ENCODE measurements around the gene GNG2.
A peak's percentile ranks its signal among the peaks of the same experiment; 100 is the strongest.

GNG2 gene

GRCh38 chr14:51860164-51860824 lies at the start of gene GNG2:
TSS of gene GNG2 (plus strand) at chr14:51860612. CDS start at chr14:51950679, 90,067 bp downstream.
- no peaks in the 10 kb centered on the region for H3K36me3 ChIP-seq (ENCODE audit: control insufficient read depth, low read length)
- H3K4me2 ChIP-seq (ENCODE audit: low read length): peak within 1 kb of the TSS; percentile 86
- no peaks in the 10 kb centered on the region for H3K9me2 ChIP-seq (replicated peaks; ENCODE audit: control insufficient read depth, low read length)
- H3K27me3 ChIP-seq (ENCODE audit: control insufficient read depth, low read length): no peaks in the 10 kb centered on the region; the same call in 1 of the 2 replicates
- H4K20me1 ChIP-seq (ENCODE audit: control insufficient read depth, insufficient read depth, low read depth, low read length): no peaks in the 10 kb centered on the region
- H3K27ac ChIP-seq (ENCODE audit: low read depth, low read length): 0 out of 2 replicates have a peak within 1 kb of the TSS, but pooled peaks have one; percentile 10
- peak within 1 kb of the TSS; percentile 78 for H3K4me3 ChIP-seq (ENCODE audit: low read length)
- H3K4me1 ChIP-seq (ENCODE audit: control insufficient read depth, low read length): peaks cover 38% of the 10 kb centered on the region
- peaks cover 5% of the 10 kb centered on the region; the same call in 1 of the 2 replicates for H3F3A ChIP-seq (ENCODE audit: control insufficient read depth, insufficient read depth)
- TF ChIP-seq, protein P1, sequence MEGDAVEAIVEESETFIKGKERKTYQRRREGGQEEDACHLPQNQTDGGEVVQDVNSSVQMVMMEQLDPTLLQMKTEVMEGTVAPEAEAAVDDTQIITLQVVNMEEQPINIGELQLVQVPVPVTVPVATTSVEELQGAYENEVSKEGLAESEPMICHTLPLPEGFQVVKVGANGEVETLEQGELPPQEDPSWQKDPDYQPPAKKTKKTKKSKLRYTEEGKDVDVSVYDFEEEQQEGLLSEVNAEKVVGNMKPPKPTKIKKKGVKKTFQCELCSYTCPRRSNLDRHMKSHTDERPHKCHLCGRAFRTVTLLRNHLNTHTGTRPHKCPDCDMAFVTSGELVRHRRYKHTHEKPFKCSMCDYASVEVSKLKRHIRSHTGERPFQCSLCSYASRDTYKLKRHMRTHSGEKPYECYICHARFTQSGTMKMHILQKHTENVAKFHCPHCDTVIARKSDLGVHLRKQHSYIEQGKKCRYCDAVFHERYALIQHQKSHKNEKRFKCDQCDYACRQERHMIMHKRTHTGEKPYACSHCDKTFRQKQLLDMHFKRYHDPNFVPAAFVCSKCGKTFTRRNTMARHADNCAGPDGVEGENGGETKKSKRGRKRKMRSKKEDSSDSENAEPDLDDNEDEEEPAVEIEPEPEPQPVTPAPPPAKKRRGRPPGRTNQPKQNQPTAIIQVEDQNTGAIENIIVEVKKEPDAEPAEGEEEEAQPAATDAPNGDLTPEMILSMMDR (IDR thresholded peaks at IDR 0.05; ENCODE audit: low read depth, low read length, poor library complexity, severe bottlenecking): no peak
- no peak for TF ChIP-seq EZH2phosphoT487 (IDR thresholded peaks at IDR 0.05; ENCODE audit: borderline replicate concordance, low read length)
- H3K9me3 ChIP-seq (ENCODE audit: control insufficient read depth, insufficient read depth, low read length): no peaks in the 10 kb centered on the region
- peaks cover 8% of the 10 kb centered on the region; the same call in 1 of the 2 replicates for H3K79me2 ChIP-seq (ENCODE audit: control insufficient read depth, low read length)

- Histone ChIP-seq H3K4me3 (ENCODE audit: low read length) (no peak overlapping the region), H3K4me1 (ENCODE audit: control insufficient read depth, low read length) (no peaks in the 10 kb centered on the region), H4K20me1 (ENCODE audit: control insufficient read depth, insufficient read depth, low read depth, low read length) (no peaks in the 10 kb centered on the region), H3K36me3 (ENCODE audit: control insufficient read depth, low read length) (no peaks in the 10 kb centered on the region), H3K9me2 (replicated peaks; ENCODE audit: control insufficient read depth, low read length) (no peaks in the 10 kb centered on the region), H3K4me2 (ENCODE audit: low read length) (no peak overlapping the region), H3K79me2 (ENCODE audit: control insufficient read depth, low read length) (no peaks in the 10 kb centered on the region), H3F3A (ENCODE audit: control insufficient read depth, insufficient read depth) (no peaks in the 10 kb centered on the region), H3K9me3 (ENCODE audit: control insufficient read depth, insufficient read depth, low read length) (no peaks in the 10 kb centered on the region), H3K27ac (ENCODE audit: low read depth, low read length) (no peak overlapping the region), H3K27me3 (ENCODE audit: control insufficient read depth, low read length) (no peaks in the 10 kb centered on the region)
- TF ChIP-seq, protein P1 (IDR thresholded peaks at IDR 0.05; ENCODE audit: low read depth, low read length, poor library complexity, severe bottlenecking): no peak
- TF ChIP-seq EZH2phosphoT487 (IDR thresholded peaks at IDR 0.05; ENCODE audit: borderline replicate concordance, low read length): no peak
Measured at GRCh38 chr14:51811706-51812105, 48.7 kb upstream of the GNG2 start.

GRCh38 chr14:51816031-51816430 lies 44.4 kb upstream of the GNG2 start:
- no peaks in the 10 kb centered on the region for H4K20me1 ChIP-seq (ENCODE audit: control insufficient read depth, insufficient read depth, low read depth, low read length)
- H3K27me3 ChIP-seq (ENCODE audit: control insufficient read depth, low read length): no peaks in the 10 kb centered on the region
- H3K9me3 ChIP-seq (ENCODE audit: control insufficient read depth, insufficient read depth, low read length): no peaks in the 10 kb centered on the region
- H3K4me2 ChIP-seq (ENCODE audit: low read length): no peak overlapping the region
- H3K9me2 ChIP-seq (replicated peaks; ENCODE audit: control insufficient read depth, low read length): no peaks in the 10 kb centered on the region
- H3K36me3 ChIP-seq (ENCODE audit: control insufficient read depth, low read length): no peaks in the 10 kb centered on the region
- H3K27ac ChIP-seq (ENCODE audit: low read depth, low read length): no peak overlapping the region
- TF ChIP-seq, protein P1 (IDR thresholded peaks at IDR 0.05; ENCODE audit: low read depth, low read length, poor library complexity, severe bottlenecking): no peak
- no peak for TF ChIP-seq EZH2phosphoT487 (IDR thresholded peaks at IDR 0.05; ENCODE audit: borderline replicate concordance, low read length)
- no peaks in the 10 kb centered on the region for H3F3A ChIP-seq (ENCODE audit: control insufficient read depth, insufficient read depth)
- H3K79me2 ChIP-seq (ENCODE audit: control insufficient read depth, low read length): no peaks in the 10 kb centered on the region
- H3K4me3 ChIP-seq (ENCODE audit: low read length): no peak overlapping the region
- no peaks in the 10 kb centered on the region for H3K4me1 ChIP-seq (ENCODE audit: control insufficient read depth, low read length)
